ENCODE results near the gene LRP4.
A peak's percentile ranks its signal among the peaks of the same experiment; 100 is the strongest.

DNA sequence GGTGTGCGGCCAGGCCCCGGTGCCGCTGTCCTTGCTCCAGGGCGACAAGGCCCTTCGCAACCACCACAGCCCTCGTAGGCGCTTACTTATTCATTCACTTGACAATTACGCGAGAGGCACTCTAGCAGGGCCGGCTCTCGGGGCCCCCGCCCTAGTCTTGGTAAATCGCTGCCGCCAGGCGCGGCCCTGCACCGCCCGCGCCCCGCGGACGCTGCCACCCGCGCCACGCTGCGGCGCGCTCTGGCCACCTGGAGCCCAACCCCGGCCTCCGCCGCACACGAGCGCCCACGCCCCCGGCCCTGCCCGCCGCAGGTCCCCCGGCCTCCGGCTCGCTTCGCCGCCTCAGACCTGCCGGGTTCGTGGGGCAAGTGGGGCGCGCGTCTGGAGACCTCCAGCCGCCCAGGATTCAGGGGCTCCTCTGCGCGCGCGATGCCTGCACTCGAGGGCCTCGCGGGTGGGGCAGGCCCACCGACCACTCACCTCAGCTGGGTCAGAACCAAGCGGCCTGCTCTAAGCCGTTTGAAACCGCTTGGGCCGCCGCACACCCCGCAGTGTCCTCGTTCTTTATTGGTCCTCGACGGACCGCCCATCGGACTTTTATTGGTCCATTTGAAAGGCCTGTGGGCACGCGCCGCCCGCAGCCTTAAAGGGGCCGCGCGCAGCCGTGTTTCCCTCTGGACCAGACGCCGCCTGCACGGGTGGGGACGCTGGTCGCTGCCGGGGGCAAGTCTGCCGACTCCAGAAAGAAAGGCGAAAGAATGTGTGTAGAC is 72.4 kb downstream of the LRP4 start, which contains the start of gene CKAP5:
- TF ChIP-seq ZNF768 (tag by site-specific recombination; IDR thresholded peaks at IDR 0.05) (no peak), ZNF112 (tag by site-specific recombination; IDR thresholded peaks at IDR 0.05) (no peak)
- TF ChIP-seq, protein P1, sequence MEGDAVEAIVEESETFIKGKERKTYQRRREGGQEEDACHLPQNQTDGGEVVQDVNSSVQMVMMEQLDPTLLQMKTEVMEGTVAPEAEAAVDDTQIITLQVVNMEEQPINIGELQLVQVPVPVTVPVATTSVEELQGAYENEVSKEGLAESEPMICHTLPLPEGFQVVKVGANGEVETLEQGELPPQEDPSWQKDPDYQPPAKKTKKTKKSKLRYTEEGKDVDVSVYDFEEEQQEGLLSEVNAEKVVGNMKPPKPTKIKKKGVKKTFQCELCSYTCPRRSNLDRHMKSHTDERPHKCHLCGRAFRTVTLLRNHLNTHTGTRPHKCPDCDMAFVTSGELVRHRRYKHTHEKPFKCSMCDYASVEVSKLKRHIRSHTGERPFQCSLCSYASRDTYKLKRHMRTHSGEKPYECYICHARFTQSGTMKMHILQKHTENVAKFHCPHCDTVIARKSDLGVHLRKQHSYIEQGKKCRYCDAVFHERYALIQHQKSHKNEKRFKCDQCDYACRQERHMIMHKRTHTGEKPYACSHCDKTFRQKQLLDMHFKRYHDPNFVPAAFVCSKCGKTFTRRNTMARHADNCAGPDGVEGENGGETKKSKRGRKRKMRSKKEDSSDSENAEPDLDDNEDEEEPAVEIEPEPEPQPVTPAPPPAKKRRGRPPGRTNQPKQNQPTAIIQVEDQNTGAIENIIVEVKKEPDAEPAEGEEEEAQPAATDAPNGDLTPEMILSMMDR (tag by site-specific recombination; IDR thresholded peaks at IDR 0.05) = no peak
- TF ChIP-seq, protein P2, sequence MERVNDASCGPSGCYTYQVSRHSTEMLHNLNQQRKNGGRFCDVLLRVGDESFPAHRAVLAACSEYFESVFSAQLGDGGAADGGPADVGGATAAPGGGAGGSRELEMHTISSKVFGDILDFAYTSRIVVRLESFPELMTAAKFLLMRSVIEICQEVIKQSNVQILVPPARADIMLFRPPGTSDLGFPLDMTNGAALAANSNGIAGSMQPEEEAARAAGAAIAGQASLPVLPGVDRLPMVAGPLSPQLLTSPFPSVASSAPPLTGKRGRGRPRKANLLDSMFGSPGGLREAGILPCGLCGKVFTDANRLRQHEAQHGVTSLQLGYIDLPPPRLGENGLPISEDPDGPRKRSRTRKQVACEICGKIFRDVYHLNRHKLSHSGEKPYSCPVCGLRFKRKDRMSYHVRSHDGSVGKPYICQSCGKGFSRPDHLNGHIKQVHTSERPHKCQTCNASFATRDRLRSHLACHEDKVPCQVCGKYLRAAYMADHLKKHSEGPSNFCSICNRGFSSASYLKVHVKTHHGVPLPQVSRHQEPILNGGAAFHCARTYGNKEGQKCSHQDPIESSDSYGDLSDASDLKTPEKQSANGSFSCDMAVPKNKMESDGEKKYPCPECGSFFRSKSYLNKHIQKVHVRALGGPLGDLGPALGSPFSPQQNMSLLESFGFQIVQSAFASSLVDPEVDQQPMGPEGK (tag by site-specific recombination; IDR thresholded peaks at IDR 0.05) = 0 out of 2 replicates have a peak, but pooled peaks have one; percentile 44
- TF ChIP-seq, protein P3, sequence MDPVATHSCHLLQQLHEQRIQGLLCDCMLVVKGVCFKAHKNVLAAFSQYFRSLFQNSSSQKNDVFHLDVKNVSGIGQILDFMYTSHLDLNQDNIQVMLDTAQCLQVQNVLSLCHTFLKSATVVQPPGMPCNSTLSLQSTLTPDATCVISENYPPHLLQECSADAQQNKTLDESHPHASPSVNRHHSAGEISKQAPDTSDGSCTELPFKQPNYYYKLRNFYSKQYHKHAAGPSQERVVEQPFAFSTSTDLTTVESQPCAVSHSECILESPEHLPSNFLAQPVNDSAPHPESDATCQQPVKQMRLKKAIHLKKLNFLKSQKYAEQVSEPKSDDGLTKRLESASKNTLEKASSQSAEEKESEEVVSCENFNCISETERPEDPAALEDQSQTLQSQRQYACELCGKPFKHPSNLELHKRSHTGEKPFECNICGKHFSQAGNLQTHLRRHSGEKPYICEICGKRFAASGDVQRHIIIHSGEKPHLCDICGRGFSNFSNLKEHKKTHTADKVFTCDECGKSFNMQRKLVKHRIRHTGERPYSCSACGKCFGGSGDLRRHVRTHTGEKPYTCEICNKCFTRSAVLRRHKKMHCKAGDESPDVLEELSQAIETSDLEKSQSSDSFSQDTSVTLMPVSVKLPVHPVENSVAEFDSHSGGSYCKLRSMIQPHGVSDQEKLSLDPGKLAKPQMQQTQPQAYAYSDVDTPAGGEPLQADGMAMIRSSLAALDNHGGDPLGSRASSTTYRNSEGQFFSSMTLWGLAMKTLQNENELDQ (tag by site-specific recombination; IDR thresholded peaks at IDR 0.05; ENCODE audit: low read depth) = no peak

Data from HEK293 (cell line).